HUES48 (cell line): ENCODE measurements around the gene STXBP6.

Experiments
- H3K27ac ChIP-seq: one replicate; pipeline ENCODE4 v1.7.0; 2013; ENCODE audit warnings: low read depth, low read length, inconsistent platforms
- H3K27me3 ChIP-seq: 2 replicates; pipeline ENCODE4 v1.6.1; 2013; ENCODE audit warnings: mild to moderate bottlenecking, low read length; ENCODE audit not compliant: control insufficient read depth, insufficient read depth
- H3K36me3 ChIP-seq: 2 replicates; pipeline ENCODE4 v1.6.1; 2013; ENCODE audit warnings: low read length; ENCODE audit not compliant: control insufficient read depth, insufficient read depth
- H3K4me1 ChIP-seq: 2 replicates; pipeline ENCODE4 v1.6.1; 2013; ENCODE audit warnings: mild to moderate bottlenecking, low read length; ENCODE audit not compliant: control insufficient read depth, insufficient read depth
- H3K4me3 ChIP-seq: 2 replicates; pipeline ENCODE4 v1.5.1; 2013; ENCODE audit warnings: mild to moderate bottlenecking, low read depth, low read length
- H3K9ac ChIP-seq: 2 replicates; pipeline ENCODE4 v1.6.1; 2013; ENCODE audit warnings: mild to moderate bottlenecking, low read depth, low read length, moderate library complexity
- H3K9me3 ChIP-seq: 2 replicates; pipeline ENCODE4 v1.6.1; 2013; ENCODE audit warnings: low read length; ENCODE audit not compliant: control insufficient read depth, insufficient read depth

Gene STXBP6

DNA sequence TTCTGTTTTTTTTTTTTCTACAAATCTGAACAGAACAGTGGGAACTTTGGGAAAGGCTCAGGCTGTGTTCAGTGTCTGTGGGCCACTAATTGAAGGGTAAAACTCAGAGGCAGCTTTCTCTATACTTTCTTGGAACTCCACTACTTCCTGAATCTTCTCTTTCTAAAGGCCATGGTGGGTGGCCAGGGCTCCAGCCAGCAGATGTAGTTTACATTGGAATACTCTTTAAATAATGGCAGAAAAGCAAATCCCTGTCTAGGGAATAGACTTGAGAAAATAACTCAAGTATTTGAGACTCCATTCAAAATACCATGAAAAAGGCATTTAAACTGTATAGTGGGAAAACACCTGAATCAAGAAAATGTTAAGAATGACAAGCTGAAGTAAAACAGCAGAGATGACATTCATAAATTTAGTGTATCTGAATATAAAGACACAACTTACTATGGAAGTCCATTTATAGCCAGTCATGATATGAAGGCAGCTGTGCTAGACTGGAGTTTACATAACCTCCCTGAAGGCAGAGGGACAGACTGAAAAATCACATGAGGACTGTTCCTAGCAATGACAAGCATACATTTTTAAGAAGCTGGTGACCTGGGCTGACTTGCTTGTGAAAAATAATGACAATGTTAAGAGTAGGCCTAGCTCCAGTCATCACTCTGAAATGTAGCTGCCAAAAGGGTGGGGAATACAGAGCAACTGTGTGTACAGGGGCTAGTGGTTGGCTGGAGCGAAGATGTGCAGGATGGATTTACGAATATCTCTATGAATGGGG is 168.6 kb downstream of the STXBP6 start:
- Histone ChIP-seq H3K27me3 (no peaks in the 10 kb centered on the region), H3K27ac (no peak overlapping the region), H3K4me1 (peaks cover 6% of the 10 kb centered on the region; the same call in 1 of the 2 replicates), H3K36me3 (no peaks in the 10 kb centered on the region), H3K9me3 (no peaks in the 10 kb centered on the region), H3K9ac (no peak overlapping the region), H3K4me3 (no peak overlapping the region)

DNA sequence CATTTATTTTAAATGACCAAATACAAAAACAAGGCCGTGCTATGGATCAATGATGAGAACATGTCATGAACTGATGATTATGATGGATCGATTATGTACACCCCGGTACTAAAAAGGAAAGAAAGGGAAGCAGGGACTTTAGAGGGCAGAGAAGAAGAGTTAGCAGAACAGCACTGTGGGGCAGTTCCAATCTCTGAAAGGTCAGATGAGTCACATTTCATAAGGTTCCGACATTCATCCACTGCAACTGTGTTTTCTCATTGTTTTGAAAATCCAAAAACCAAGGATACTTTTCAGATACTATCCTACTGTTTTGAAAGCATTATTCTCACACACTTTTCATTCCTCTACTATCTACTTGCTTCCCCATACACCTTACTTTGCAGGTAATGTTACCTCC is 169.3 kb downstream of the STXBP6 start:
- Histone ChIP-seq H3K27ac (no peak overlapping the region), H3K27me3 (no peaks in the 10 kb centered on the region), H3K4me1 (peaks cover 6% of the 10 kb centered on the region; the same call in 1 of the 2 replicates), H3K36me3 (no peaks in the 10 kb centered on the region), H3K9ac (no peak overlapping the region), H3K4me3 (no peak overlapping the region), H3K9me3 (no peaks in the 10 kb centered on the region)

DNA sequence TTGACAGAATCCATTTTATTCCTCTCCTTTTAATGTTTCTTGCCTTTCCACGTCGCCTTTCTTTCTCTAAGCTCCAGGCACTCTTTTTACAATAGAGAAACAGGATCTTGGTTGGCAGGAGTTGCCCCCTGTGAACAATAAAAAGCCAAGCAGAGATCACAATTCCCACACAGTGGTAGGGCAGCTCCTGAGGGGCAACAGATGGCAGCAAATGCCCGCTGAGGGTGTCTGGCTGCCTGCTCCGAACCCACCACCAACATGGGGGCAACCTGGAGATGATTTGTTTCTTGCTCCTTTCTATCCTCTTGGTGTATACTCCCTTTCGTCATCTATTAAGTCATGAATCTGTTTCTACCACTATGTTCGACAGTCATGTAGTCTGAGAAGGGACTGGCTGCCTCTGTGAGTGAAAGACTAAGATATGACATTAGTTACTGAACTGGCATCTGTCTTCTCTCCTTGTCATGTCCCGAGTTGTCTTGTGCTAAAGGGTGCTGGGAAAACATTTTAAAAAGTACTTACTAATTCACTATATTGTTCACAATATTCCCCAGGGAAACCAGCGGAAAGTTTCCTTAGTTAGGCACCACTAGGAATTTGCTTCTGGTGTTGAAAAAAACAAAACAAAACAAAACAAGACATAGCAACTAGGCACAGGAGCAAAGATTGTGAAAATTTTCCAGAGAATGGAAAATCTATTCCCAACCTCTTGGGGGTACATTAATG is 170.1 kb downstream of the STXBP6 start:
- H3K9me3 ChIP-seq, result no peaks in the 10 kb centered on the region
- no peaks in the 10 kb centered on the region for H3K36me3 ChIP-seq
- H3K9ac ChIP-seq, result no peak overlapping the region
- H3K27me3 ChIP-seq, result no peaks in the 10 kb centered on the region
- no peak overlapping the region for H3K4me3 ChIP-seq
- H3K4me1 ChIP-seq, result peaks cover 6% of the 10 kb centered on the region; the same call in 1 of the 2 replicates
- H3K27ac ChIP-seq, result no peak overlapping the region

DNA sequence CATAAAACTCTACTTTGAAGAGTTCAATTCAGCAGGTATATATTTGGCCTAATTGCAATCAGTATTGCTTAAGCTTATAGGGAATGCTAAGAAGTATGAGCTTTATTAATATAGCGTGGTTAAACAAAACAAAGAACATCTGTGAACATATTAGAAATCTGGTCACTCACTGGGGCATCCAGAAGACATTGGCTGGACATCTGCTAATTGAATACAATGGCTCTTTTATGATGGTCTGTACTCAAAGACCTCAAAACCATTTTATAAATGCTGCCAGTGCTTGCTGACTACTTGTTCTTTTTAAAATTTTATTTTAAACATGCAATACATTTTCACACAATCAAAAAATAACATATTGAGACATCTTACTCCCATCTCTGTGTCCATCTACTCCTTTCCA is 173.0 kb downstream of the STXBP6 start:
- H3K4me1 ChIP-seq, result peaks cover 6% of the 10 kb centered on the region; the same call in 1 of the 2 replicates
- no peaks in the 10 kb centered on the region for H3K27me3 ChIP-seq
- H3K9me3 ChIP-seq, result no peaks in the 10 kb centered on the region
- no peak overlapping the region for H3K4me3 ChIP-seq
- H3K36me3 ChIP-seq, result no peaks in the 10 kb centered on the region
- H3K27ac ChIP-seq, result no peak overlapping the region
- no peak overlapping the region for H3K9ac ChIP-seq

DNA sequence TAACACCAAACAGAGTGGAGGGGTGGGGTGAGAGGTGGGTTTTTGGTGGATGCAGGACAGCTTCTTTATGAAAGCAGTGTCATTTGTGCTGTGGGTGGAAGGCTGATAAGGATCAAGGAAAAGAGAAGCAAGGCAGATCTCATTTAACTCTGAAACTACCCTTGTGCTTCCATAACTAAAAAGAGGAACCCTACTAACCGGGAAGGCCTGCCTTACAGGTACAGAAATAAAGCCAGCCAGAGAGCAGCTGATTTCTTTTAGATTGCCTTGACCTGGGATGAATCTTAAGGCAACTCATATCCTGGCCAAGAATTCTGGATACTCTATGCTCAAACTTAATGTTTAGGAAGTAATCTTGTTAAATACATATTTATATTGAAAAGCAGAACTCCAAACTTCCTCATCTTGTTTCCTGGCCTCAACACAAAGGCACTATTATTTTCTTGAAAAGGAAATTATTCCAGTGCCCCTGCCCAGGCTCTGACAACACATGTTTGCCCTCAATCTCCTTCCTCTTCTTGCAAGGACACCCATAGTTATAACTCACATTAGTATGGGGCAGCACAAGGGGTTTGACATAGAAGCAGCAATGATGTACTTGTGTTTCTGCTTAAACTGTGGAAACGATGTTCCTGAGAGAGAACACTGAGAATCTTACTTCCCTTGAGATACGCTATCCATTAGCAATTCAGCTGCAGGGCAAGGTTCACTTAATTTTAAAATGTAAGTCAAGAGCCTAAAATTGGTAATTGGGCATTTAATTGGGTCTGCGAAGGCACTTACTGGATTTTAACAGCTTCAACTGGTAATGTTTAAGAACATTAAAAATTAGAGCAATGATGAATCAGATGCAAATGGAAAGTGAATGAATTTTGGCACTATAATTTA is 173.7 kb downstream of the STXBP6 start:
- H3K27me3 ChIP-seq, result no peaks in the 10 kb centered on the region
- H3K27ac ChIP-seq, result no peak overlapping the region
- H3K9ac ChIP-seq, result 0 out of 2 replicates have a peak overlapping the region, but pooled peaks have one; percentile 2
- peaks cover 6% of the 10 kb centered on the region; the same call in 1 of the 2 replicates for H3K4me1 ChIP-seq
- H3K9me3 ChIP-seq, result no peaks in the 10 kb centered on the region
- no peak overlapping the region for H3K4me3 ChIP-seq
- H3K36me3 ChIP-seq, result no peaks in the 10 kb centered on the region

DNA sequence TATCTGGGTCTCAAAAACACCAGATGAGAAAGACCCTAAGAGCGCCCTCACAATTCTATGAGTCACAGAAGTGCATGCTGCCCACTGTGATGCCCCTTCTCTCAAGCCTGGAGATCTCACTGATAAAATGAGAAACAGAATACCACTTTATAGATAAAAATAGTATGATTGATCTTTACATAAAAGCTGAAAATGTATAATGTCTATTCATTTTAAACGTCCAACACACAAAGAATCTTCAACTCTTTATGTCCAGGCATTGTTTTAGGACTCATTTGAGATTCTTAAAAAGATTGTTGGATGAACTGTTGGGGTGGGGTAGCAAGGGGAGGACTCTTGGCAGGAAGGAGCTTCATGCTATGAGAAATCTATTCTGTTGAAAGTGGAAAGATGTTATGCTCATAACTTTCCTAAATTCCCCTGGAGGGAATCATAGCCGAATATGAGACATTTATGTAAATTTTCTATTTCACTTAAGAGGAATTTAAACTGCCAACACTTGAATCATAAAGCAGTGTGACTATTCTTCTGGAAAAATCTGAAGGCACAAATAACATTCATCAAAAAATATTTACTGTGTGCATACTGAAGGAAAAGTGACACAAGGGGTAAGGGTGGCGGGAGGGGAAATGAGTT is 174.6 kb downstream of the STXBP6 start:
- H3K27ac ChIP-seq, result no peak overlapping the region
- no peak overlapping the region for H3K4me3 ChIP-seq
- no peaks in the 10 kb centered on the region for H3K36me3 ChIP-seq
- H3K27me3 ChIP-seq, result no peaks in the 10 kb centered on the region
- no peak overlapping the region for H3K9ac ChIP-seq
- H3K4me1 ChIP-seq, result peaks cover 6% of the 10 kb centered on the region; the same call in 1 of the 2 replicates
- H3K9me3 ChIP-seq, result no peaks in the 10 kb centered on the region

DNA sequence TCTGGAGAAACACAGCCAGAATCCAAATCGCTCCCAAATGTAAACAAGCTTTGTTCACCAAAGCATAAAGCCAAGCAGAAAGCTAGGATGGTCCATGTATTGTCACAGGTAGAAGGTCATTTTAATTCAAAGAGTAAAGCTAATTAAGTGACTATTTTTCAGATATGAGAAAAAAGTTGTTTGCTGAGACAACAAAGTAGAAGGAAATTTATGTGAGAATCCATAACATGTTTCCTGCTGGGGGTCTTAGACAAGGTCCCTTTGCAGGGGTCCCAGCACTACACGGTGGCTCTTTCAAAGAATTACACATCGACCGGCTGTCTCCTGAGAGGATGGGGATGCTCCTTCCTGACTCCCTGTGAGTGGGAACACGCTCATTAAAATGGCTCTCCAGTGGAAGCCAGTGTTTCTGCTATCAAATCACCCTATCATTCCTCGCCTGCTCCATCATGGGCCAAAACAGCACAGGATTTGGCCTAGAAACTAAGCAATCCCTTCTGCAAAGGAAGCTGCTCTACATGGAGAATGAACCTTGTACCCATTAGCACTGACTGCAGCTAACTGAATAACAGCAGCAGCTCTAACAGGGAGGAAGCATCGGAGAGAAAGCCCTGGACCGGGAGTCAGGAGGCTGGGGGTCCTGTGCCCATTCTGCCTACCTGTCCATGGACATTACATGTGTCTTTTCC is 175.3 kb downstream of the STXBP6 start:
- H3K4me1 ChIP-seq, result peaks cover 3% of the 10 kb centered on the region; the same call in 1 of the 2 replicates
- no peak overlapping the region for H3K4me3 ChIP-seq
- no peaks in the 10 kb centered on the region for H3K27me3 ChIP-seq
- no peaks in the 10 kb centered on the region for H3K36me3 ChIP-seq
- H3K9me3 ChIP-seq, result no peaks in the 10 kb centered on the region
- H3K27ac ChIP-seq, result no peak overlapping the region
- no peak overlapping the region for H3K9ac ChIP-seq

DNA sequence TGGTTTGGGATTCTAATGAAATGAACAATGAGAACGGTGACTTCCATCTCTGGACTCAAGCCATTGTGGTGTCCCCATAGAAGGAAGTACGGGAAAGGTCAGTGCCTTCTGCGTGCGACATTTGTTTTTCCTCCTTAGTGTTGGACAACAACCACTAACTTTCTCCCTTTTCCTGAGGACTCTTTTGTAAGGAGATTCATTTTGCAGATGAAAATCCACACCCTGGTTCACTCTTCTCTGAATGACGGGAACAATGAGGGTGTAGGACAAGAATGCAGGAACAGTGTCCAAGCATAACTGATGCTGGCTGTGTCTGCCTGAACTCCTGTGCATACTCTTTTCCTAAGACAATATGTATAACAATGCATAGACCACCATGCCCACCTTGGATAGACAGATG is 176.4 kb downstream of the STXBP6 start:
- no peak overlapping the region for H3K4me3 ChIP-seq
- H3K27ac ChIP-seq, result no peak overlapping the region
- no peaks in the 10 kb centered on the region for H3K27me3 ChIP-seq
- no peaks in the 10 kb centered on the region for H3K9me3 ChIP-seq
- H3K36me3 ChIP-seq, result no peaks in the 10 kb centered on the region
- H3K4me1 ChIP-seq, result 0 out of 2 replicates have a peak, but pooled peaks cover 8% of the 10 kb centered on the region
- no peak overlapping the region for H3K9ac ChIP-seq

DNA sequence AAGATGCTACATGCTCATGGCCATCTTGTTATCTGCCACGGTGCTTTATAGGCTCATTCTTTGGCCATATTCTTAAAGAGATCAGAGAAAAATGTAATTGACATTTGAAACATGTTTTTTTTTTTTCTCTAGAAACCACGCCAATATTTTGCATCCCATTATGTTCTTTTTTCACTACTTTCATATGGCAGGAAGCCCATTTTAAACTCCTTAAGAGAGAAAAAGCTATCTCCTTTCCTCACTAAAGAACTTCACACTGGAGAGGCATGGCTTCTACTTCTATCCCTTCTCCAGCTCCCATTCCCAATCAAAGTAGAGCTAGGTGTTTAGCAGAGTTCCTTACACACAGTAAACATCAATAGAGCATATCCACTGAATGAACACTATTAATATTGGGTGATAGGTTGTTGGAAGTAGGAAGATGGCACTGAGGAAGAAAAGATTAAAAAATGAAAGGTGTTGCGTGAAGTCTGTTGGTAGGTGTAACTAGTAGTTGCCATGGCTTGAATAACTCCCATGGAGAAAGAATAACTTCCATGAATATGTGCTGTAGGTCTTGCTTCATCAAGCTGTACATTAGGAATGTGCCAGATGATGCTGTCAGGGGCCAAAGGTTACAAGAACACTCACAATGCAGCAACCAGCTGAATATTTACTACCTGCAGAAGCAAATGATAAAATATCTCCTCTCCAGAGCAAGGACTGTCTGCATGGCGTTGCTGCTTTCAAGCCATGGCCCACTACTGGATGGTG is 178.8 kb downstream of the STXBP6 start:
- H3K4me1 ChIP-seq, result 0 out of 2 replicates have a peak, but pooled peaks cover 8% of the 10 kb centered on the region
- no peaks in the 10 kb centered on the region for H3K27me3 ChIP-seq
- no peaks in the 10 kb centered on the region for H3K9me3 ChIP-seq
- H3K4me3 ChIP-seq, result no peak overlapping the region
- H3K27ac ChIP-seq, result no peak overlapping the region
- no peak overlapping the region for H3K9ac ChIP-seq
- no peaks in the 10 kb centered on the region for H3K36me3 ChIP-seq
